ENCODE measurements around the gene MEF2B.

DNA sequence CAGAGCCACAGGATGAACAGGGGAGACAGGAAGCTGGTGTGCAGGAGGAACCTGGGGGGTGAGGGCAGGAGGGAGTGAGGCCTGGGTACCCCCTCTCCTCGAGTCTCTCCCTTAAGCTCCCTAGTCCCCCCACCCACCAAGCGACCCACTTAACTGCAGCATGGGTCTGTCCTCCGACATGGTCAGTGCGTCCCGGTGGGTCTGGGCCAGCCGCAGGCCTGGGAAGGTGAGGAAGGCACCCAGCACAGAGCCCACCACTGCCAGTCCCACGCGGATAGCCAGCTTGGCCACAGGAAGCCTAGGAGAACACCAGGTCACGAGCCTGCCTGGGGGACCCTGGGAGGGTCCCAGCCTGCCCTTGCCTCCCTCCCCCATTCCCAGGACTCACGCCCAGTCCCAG, 48.7 kb downstream of the MEF2B start:
- TF ChIP-seq POLR2A (IDR thresholded peaks at IDR 0.05) = no peak
- TF ChIP-seq, protein P1, sequence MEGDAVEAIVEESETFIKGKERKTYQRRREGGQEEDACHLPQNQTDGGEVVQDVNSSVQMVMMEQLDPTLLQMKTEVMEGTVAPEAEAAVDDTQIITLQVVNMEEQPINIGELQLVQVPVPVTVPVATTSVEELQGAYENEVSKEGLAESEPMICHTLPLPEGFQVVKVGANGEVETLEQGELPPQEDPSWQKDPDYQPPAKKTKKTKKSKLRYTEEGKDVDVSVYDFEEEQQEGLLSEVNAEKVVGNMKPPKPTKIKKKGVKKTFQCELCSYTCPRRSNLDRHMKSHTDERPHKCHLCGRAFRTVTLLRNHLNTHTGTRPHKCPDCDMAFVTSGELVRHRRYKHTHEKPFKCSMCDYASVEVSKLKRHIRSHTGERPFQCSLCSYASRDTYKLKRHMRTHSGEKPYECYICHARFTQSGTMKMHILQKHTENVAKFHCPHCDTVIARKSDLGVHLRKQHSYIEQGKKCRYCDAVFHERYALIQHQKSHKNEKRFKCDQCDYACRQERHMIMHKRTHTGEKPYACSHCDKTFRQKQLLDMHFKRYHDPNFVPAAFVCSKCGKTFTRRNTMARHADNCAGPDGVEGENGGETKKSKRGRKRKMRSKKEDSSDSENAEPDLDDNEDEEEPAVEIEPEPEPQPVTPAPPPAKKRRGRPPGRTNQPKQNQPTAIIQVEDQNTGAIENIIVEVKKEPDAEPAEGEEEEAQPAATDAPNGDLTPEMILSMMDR (IDR thresholded peaks at IDR 0.05) = no peak
- no peak for TF ChIP-seq POLR2AphosphoS5 (IDR thresholded peaks at IDR 0.05)
